Activated naive CD4-positive, alpha-beta T cell treated with anti-CD3 and anti-CD28 coated beads, Interleukin-2, amount 10 ng/mL, durations not matched to agents 7 days and 5 days (primary cell): ENCODE data around the gene SAPCD2.
A peak's percentile ranks its signal among the peaks of the same experiment; 100 is the strongest.
"Not testable (repeated sequence)": the region's sequence is repeated elsewhere in the genome, so short reads cannot be mapped to it uniquely, and the experiment has no call there.

ENCODE experiments used
- CTCF ChIA-PET: fragments of 350-600 bp; sonication (Branson Sonifier 250); formaldehyde crosslinking; loops from one replicate; lab custom pipeline; 2021; ENCODE audit warnings: antibody characterized with exemption; lab: Charles Lee
- DNase-seq: peaks from one replicate; pipeline ENCODE4 v3.0.0-alpha.2; 2020
- H3K27ac Mint-ChIP-seq: one replicate; pipeline ENCODE4 v1.8.0; 2021; ENCODE audit warnings: mild to moderate bottlenecking, moderate library complexity, mixed read lengths
- H3K27me3 Mint-ChIP-seq: one replicate; pipeline ENCODE4 v1.8.0; 2021; ENCODE audit warnings: mild to moderate bottlenecking, mixed read lengths
- H3K36me3 Mint-ChIP-seq: one replicate; pipeline ENCODE4 v1.8.0; 2021; ENCODE audit warnings: mixed read lengths
- H3K4me1 Mint-ChIP-seq: one replicate; pipeline ENCODE4 v1.8.0; 2021; ENCODE audit warnings: mixed read lengths
- H3K4me3 Mint-ChIP-seq: one replicate; pipeline ENCODE4 v1.8.0; 2021; ENCODE audit warnings: mild to moderate bottlenecking, moderate library complexity, mixed read lengths
- H3K9me3 Mint-ChIP-seq: one replicate; pipeline ENCODE4 v1.8.0; 2021; ENCODE audit warnings: mixed read lengths

The SAPCD2 gene

GRCh38 chr9:137037035-137037434 is 33.3 kb downstream of the SAPCD2 start:
- CTCF ChIA-PET, result interaction anchor here (0.9 to 3.3 kb wide), 6 partner anchors 8 to 89 kb away, joined by 3 to 25 read pairs (median 4); partner anchors contain the start of gene ABCA2

DNA sequence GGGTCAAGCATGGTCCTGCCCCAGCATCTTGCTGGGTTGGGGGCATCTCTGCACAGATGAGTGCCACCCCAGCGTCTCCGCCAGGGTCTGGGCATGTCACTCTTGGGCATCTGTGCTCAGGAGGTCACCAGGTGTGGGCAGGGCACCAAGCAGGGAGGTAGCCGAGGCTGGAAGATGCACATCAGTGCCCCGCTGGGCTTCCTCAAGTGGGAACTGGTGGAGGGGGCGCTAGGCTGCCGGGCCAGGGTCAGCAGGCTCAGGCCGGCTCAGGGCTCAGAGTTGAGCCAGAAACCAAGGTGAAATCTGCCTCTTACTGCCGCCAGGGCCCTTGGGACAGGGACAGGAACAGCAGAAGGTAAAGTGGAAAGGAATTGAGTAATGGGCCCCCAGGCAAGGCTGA is 34.4 kb downstream of the SAPCD2 start:
- Mint-ChIP-seq H3K27ac (no peak overlapping the region), H3K27me3 (peaks cover 15% of the 10 kb centered on the region), H3K4me1 (peaks cover 39% of the 10 kb centered on the region), H3K4me3 (no peak overlapping the region), H3K9me3 (no peaks in the 10 kb centered on the region), H3K36me3 (peaks cover 2% of the 10 kb centered on the region)
- DNase-seq, result no peak
- CTCF ChIA-PET, result interaction anchor here (0.7 to 2.9 kb wide), 26 partner anchors 8 to 269 kb away, joined by 3 to 39 read pairs (median 6); partner anchors contain the start of genes C8G, FBXW5, NPDC1 and PAXX

More at GRCh38 chr9:137037035-137037434, 33.3 kb downstream of the SAPCD2 start:
- no peaks in the 10 kb centered on the region for H3K9me3 Mint-ChIP-seq
- no peak overlapping the region for H3K4me3 Mint-ChIP-seq
- peaks cover 10% of the 10 kb centered on the region for H3K27me3 Mint-ChIP-seq
- H3K4me1 Mint-ChIP-seq, result peaks cover 34% of the 10 kb centered on the region
- peaks cover 2% of the 10 kb centered on the region for H3K36me3 Mint-ChIP-seq
- H3K27ac Mint-ChIP-seq, result no peak overlapping the region
- DNase-seq, result no peak

DNA sequence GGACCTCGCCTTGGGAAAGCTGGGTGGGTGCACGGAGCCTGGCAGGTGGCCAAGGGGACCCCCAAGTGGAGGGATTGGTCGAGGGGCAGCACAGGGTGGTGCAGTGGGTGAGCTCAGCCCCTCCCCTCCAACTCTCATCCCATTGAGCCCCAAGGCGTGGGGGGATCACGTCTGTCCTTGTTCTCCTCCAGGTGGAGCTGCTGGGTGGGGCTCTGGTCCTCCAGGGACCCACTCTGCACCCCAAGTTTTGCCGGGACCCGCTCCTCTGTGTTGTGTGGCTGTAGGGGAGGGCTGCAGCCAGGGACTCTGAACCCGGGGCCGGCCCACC is 34.9 kb downstream of the SAPCD2 start:
- peaks cover 2% of the 10 kb centered on the region for H3K36me3 Mint-ChIP-seq
- H3K4me3 Mint-ChIP-seq, result no peak overlapping the region
- no peak for DNase-seq
- no peaks in the 10 kb centered on the region for H3K9me3 Mint-ChIP-seq
- peaks cover 44% of the 10 kb centered on the region for H3K4me1 Mint-ChIP-seq
- CTCF ChIA-PET, result interaction anchor here (0.7 to 2.9 kb wide), 38 partner anchors 9 to 268 kb away, joined by 3 to 39 read pairs (median 5); partner anchors contain the start of genes C8G, CLIC3, FBXW5 and NPDC1
- H3K27me3 Mint-ChIP-seq, result peaks cover 20% of the 10 kb centered on the region
- H3K27ac Mint-ChIP-seq, result peak overlapping the region; percentile 91

GRCh38 chr9:137034709-137035506 is 35.4 kb downstream of the SAPCD2 start:
- peak; percentile 93 for DNase-seq
- Mint-ChIP-seq H3K4me1 (peaks cover 49% of the 10 kb centered on the region), H3K9me3 (no peaks in the 10 kb centered on the region), H3K27me3 (peaks cover 21% of the 10 kb centered on the region), H3K36me3 (peaks cover 2% of the 10 kb centered on the region), H3K4me3 (peak overlapping the region; percentile 61), H3K27ac (peak overlapping the region; percentile 91)
- CTCF ChIA-PET, result interaction anchor here (0.7 to 2.9 kb wide), 40 partner anchors 9 to 274 kb away, joined by 3 to 39 read pairs (median 5); partner anchors contain the start of genes C8G, CLIC3, FBXW5 and NPDC1

DNA sequence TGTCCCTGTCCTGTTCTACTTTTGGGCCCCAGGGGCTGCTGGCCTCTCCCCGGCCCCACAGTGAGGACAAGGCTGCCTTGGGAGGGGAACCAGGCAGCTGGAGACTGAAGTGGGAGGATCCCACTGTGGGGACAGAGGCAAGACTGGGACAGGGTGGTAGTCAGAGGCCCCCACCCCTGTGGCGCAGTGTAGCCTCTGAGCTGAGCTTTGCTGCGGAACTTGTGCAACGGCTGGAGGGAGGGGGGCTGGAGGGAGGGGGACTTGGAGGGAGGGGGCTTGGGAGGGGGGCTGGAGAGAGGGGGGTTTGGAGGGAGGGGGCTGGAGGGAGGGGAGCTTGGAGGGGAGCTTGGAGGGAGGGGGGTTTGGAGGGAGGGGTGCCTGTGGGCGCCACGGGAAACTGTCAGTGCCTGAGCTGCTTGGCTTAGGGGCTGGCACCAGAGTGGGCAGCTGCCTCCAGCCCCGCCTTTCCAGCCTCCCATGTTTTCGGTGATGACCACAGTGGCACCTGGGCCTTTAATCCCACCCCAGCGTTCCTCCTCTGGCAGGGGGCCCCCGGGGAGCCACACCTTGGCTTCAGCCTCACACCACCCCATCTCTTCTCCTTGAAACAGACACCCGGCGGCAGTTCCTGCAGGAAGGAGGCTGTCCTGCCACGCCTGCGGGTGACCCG is 36.2 kb downstream of the SAPCD2 start:
- Mint-ChIP-seq H3K27me3 (peaks cover 28% of the 10 kb centered on the region), H3K4me1 (peaks cover 57% of the 10 kb centered on the region), H3K27ac (peak overlapping the region; percentile 91), H3K9me3 (no peaks in the 10 kb centered on the region), H3K4me3 (peak overlapping the region; percentile 61), H3K36me3 (peaks cover 2% of the 10 kb centered on the region)
- CTCF ChIA-PET, result interaction anchor here (0.7 to 2.9 kb wide), 34 partner anchors 8 to 273 kb away, joined by 3 to 39 read pairs (median 5); partner anchors contain the start of genes C8G, CLIC3, FBXW5 and NPDC1
- DNase-seq, result no peak

GRCh38 chr9:137033481-137033880 is 36.9 kb downstream of the SAPCD2 start:
- DNase-seq, H3K36me3 Mint-ChIP-seq, H3K4me3 Mint-ChIP-seq, H3K9me3 Mint-ChIP-seq: not testable (repeated sequence)
- peaks cover 34% of the 10 kb centered on the region for H3K27me3 Mint-ChIP-seq
- CTCF ChIA-PET, result interaction anchor here (2.3 to 2.9 kb wide), 3 partner anchors 85 to 266 kb away, joined by 4 to 39 read pairs (median 28); no protein-coding TSS in a partner anchor
- H3K27ac Mint-ChIP-seq, result peak overlapping the region; percentile 62
- peaks cover 62% of the 10 kb centered on the region for H3K4me1 Mint-ChIP-seq

- Mint-ChIP-seq H3K27ac (peak overlapping the region; percentile 37), H3K4me3 (no peak overlapping the region), H3K27me3 (peaks cover 34% of the 10 kb centered on the region), H3K9me3 (no peaks in the 10 kb centered on the region), H3K4me1 (peaks cover 62% of the 10 kb centered on the region), H3K36me3 (no peaks in the 10 kb centered on the region)
- no peak for DNase-seq
- CTCF ChIA-PET, result no interaction called here
These were observed 37.5 kb downstream of the SAPCD2 start for GRCh38 chr9:137032858-137033257.

GRCh38 chr9:137031904-137032640 is 38.3 kb downstream of the SAPCD2 start, which contains the start of gene FUT7:
FUT7 (minus strand) TSS chr9:137032088; CDS start chr9:137031991, 97 bp downstream.
- peak; percentile 44 for DNase-seq
- Mint-ChIP-seq H3K9me3 (no peaks in the 10 kb centered on the region), H3K4me3 (peak within 1 kb of the TSS; percentile 55), H3K27ac (peak within 1 kb of the TSS; percentile 82), H3K4me1 (peaks cover 65% of the 10 kb centered on the region), H3K27me3 (peaks cover 38% of the 10 kb centered on the region), H3K36me3 (no peaks in the 10 kb centered on the region)
- CTCF ChIA-PET, result interaction anchor here (1.1 to 1.5 kb wide), 2 partner anchors 15 to 84 kb away, joined by 4 to 5 read pairs; no protein-coding TSS in a partner anchor

GRCh38 chr9:137030538-137031527 is 39.5 kb downstream of the SAPCD2 start:
- DNase-seq, result peak; percentile 57
- Mint-ChIP-seq H3K36me3 (no peaks in the 10 kb centered on the region), H3K27me3 (peaks cover 44% of the 10 kb centered on the region), H3K27ac (peak overlapping the region; percentile 76), H3K4me3 (peak overlapping the region; percentile 54), H3K4me1 (peaks cover 69% of the 10 kb centered on the region), H3K9me3 (no peaks in the 10 kb centered on the region)
- CTCF ChIA-PET, result interaction anchor here (1.1 to 3.6 kb wide), 9 partner anchors 8 to 243 kb away, joined by 4 to 22 read pairs (median 9); partner anchors contain the start of genes NPDC1 and PAXX

GRCh38 chr9:137030006-137030405 is 40.4 kb downstream of the SAPCD2 start:
- no peak for DNase-seq
- peak overlapping the region; percentile 71 for H3K4me3 Mint-ChIP-seq
- peaks cover 63% of the 10 kb centered on the region for H3K4me1 Mint-ChIP-seq
- H3K27me3 Mint-ChIP-seq, result peaks cover 42% of the 10 kb centered on the region
- CTCF ChIA-PET, result interaction anchor here (0.6 to 3.6 kb wide), 36 partner anchors 8 to 317 kb away, joined by 3 to 22 read pairs (median 5); partner anchors contain the start of genes AJM1, CLIC3, FBXW5 and MAN1B1
- H3K9me3 Mint-ChIP-seq, result no peaks in the 10 kb centered on the region
- H3K36me3 Mint-ChIP-seq, result no peaks in the 10 kb centered on the region
- H3K27ac Mint-ChIP-seq, result peak overlapping the region; percentile 87

DNA sequence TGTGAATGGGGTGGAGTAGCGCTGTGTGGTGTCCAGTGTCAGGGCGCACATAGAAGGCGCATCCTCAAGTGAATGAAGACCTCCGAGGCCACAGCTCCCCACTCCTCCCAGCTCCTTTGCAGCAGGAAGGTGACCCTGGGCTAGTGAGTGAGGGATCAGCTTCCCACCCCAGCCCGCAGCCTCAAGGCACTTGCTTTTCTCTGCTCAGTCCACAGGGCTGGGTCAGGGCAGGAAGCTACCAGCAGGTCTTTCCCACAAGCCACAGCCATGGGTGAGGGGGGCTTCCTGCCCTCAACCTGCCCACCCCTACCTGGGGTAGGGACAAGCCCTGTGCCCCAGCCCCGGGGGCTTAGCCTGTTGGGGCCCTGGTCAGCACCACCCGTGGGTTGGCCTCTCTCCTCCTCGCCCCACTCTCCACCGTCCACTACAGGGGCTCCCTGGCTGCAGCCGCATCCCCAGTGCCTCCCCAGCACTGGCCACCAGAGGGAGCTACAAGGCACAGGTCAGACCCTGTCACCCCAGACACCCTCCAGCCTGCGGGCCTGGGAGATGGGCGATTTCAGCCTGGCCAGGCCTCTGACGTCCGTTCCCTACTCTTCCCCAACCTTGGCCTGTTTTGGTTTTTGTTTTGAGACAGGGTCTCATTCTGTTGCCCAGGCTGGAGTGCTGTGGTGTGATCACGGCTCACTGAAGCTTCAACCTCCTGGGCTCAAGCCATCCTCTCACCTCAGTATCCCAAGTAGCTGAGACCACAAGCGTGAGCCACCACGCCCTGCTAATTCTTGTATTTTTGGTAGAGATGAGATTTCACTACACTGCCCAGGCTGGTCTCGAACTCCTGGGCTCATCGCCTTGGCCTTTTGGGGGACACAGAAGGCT is 41.1 kb downstream of the SAPCD2 start:
- peak overlapping the region; percentile 71 for H3K4me3 Mint-ChIP-seq
- peaks cover 58% of the 10 kb centered on the region for H3K4me1 Mint-ChIP-seq
- DNase-seq, result peak; percentile 81
- CTCF ChIA-PET, result interaction anchor here (0.6 to 3.6 kb wide), 44 partner anchors 9 to 316 kb away, joined by 3 to 22 read pairs (median 4); partner anchors contain the start of genes AJM1, CLIC3, CYSRT1 and FBXW5
- no peaks in the 10 kb centered on the region for H3K36me3 Mint-ChIP-seq
- peaks cover 35% of the 10 kb centered on the region for H3K27me3 Mint-ChIP-seq
- no peaks in the 10 kb centered on the region for H3K9me3 Mint-ChIP-seq
- peak overlapping the region; percentile 87 for H3K27ac Mint-ChIP-seq
